ENCODE data around the gene TAF11L14.
"Not testable (repeated sequence)": the region's sequence is repeated elsewhere in the genome, so short reads cannot be mapped to it uniquely, and the experiment has no call there.

TAF11L14 gene

DNA sequence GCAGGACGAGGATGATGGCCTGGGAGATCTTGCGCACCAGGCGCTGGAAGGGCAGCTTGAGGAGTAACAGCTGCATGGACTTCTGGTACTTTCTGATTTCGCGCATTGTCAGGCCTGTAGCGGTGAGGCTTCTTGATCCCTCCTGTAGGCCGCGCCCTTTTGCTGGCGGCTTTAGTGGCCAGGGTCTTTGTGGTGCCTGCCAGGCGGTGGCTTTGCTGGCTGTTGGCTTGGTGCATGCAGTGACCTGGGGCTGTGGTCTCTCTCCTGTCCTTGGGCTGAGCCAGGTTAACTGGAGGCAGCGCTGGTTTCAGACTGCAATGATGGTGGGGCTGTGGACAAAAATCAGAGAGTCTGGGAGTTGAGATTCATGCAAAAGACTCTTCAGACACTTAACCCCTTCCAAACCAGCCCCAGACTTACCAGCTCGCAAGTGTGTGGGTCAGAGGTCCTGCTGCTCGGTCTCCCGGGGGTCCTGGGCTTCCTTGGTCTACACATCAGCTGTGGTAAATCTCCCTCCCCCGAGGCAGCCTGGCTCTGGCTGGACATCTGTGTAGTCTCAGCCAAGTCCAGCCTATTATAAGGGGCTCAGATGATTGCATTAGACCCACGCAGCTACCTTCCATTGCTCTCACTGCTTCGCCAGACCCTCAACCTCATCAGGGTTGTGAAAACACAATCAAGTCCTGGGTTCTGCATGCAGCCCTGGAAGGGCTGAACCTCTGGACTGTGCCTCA, 19.2 kb upstream of the TAF11L14 start:
- no peak overlapping the region for H3K4me3 ChIP-seq (replicated peaks; ENCODE audit: low read depth, low read length)
- no peak for DNase-seq (ENCODE audit: extremely low read depth, insufficient read length)
- no peaks in the 10 kb centered on the region for H3K36me3 ChIP-seq (ENCODE audit: control insufficient read depth, insufficient read depth, low read length)
- TF ChIP-seq, protein P1, sequence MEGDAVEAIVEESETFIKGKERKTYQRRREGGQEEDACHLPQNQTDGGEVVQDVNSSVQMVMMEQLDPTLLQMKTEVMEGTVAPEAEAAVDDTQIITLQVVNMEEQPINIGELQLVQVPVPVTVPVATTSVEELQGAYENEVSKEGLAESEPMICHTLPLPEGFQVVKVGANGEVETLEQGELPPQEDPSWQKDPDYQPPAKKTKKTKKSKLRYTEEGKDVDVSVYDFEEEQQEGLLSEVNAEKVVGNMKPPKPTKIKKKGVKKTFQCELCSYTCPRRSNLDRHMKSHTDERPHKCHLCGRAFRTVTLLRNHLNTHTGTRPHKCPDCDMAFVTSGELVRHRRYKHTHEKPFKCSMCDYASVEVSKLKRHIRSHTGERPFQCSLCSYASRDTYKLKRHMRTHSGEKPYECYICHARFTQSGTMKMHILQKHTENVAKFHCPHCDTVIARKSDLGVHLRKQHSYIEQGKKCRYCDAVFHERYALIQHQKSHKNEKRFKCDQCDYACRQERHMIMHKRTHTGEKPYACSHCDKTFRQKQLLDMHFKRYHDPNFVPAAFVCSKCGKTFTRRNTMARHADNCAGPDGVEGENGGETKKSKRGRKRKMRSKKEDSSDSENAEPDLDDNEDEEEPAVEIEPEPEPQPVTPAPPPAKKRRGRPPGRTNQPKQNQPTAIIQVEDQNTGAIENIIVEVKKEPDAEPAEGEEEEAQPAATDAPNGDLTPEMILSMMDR (IDR thresholded peaks at IDR 0.05; ENCODE audit: insufficient read depth, low read length, poor library complexity, severe bottlenecking) = no peak
- no peaks in the 10 kb centered on the region for H3K27me3 ChIP-seq (replicated peaks; ENCODE audit: control insufficient read depth, insufficient read depth, low read length)

DNA sequence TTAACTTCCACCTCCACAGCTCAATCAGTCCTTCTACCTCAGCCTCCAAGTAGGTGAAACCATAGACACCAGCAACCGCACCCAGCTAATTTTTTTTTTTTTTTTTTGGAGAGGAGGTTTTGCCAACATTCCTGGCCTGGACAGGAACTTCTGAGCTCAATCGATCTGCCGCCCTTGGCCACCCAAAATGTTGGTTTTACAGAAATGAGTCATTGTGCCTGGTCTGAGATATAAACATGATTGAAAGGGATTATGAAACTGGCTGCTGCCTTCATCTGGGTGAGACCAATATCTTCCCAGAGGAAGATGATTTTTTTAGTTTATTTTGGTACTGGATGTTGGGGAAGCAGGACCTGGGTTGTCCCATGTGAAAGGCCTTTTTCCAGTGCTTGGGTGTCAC, 14.9 kb upstream of the TAF11L14 start:
- TF ChIP-seq, protein P1 (IDR thresholded peaks at IDR 0.05; ENCODE audit: insufficient read depth, low read length, poor library complexity, severe bottlenecking) = no peak

DNA sequence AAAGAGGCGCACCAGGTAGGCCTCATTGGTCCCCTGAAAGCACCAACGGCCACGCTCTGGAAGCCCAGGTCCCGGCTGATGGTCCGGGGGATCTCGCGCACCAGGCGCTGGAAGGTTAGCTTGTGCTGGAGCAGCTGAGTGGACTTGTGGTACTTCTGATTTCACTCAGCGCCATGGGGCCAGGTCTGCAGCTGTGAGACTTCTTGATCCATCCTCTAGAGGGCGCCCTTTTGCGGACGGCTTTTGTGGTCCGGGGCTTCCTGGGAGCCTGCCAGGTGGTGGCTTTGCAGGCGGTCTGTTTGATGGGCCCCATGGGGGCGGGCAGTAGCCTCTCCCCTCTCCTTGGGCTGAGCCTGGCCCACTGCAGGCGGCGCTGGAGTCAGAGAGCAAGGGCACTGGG, 13.6 kb upstream of the TAF11L14 start:
- TF ChIP-seq, protein P1 (IDR thresholded peaks at IDR 0.05; ENCODE audit: insufficient read depth, low read length, poor library complexity, severe bottlenecking) = no peak
- DNase-seq (ENCODE audit: extremely low read depth, insufficient read length) = no peak
- no peak overlapping the region for H3K4me3 ChIP-seq (replicated peaks; ENCODE audit: low read depth, low read length)
- no peaks in the 10 kb centered on the region for H3K27me3 ChIP-seq (replicated peaks; ENCODE audit: control insufficient read depth, insufficient read depth, low read length)
- H3K36me3 ChIP-seq (ENCODE audit: control insufficient read depth, insufficient read depth, low read length) = no peaks in the 10 kb centered on the region

More for the DNA sequence above, 14.9 kb upstream of the TAF11L14 start:
- no peak for DNase-seq (ENCODE audit: extremely low read depth, insufficient read length)
- no peak overlapping the region for H3K4me3 ChIP-seq (replicated peaks; ENCODE audit: low read depth, low read length)
- H3K36me3 ChIP-seq (ENCODE audit: control insufficient read depth, insufficient read depth, low read length) = no peaks in the 10 kb centered on the region
- H3K27me3 ChIP-seq (replicated peaks; ENCODE audit: control insufficient read depth, insufficient read depth, low read length) = no peaks in the 10 kb centered on the region

DNA sequence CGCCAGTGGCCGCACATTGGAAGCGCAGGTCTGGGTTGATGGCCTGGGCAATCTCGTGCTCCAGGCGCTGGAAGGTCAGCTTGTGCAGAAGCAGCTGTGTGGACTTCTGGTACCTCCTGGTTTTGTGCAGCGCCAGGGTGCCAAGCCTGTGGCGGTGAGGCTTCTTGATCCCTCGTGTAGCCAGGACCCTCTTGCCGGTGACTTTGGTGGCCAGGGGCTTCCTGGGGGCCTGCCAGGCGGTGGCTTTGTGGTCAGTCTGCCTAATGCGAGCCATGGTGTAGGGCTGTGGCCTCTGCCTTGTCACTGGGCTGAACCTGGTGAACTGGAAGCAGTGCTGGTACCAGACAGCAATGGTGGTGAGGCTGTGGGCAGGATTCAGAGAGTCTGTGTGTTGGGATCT, 8.6 kb upstream of the TAF11L14 start:
- H3K4me3 ChIP-seq (replicated peaks; ENCODE audit: low read depth, low read length) = no peak overlapping the region
- no peaks in the 10 kb centered on the region for H3K36me3 ChIP-seq (ENCODE audit: control insufficient read depth, insufficient read depth, low read length)
- DNase-seq (ENCODE audit: extremely low read depth, insufficient read length) = no peak
- TF ChIP-seq, protein P1 (IDR thresholded peaks at IDR 0.05; ENCODE audit: insufficient read depth, low read length, poor library complexity, severe bottlenecking) = no peak
- H3K27me3 ChIP-seq (replicated peaks; ENCODE audit: control insufficient read depth, insufficient read depth, low read length) = no peaks in the 10 kb centered on the region

DNA sequence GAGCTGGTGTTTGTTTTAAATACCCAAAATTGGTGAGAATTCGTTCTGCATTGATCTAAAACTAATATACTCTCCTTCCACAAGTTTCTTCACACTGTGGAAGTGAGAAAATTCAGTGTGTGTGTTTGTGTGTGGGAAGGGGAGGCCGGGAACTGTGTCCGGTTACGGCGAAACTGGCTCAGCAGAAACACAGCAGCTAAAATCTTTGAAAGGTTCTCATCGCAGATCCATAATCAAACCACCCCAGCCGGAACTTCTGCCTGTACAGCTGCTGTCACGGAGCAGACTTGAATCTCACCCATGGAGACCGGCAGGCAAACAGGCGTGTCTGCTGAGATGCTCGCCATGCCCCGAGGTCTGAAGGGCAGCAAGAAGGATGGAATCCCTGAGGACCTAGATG, 2.5 kb upstream of the TAF11L14 start, which contains the start of gene TAF11L13:
TAF11L13 (plus strand) TSS at position 301 of the 400 bp plus-strand sequence.
- H3K4me3 ChIP-seq (replicated peaks; ENCODE audit: low read depth, low read length); DNase-seq (ENCODE audit: extremely low read depth, insufficient read length); H3K27me3 ChIP-seq (replicated peaks; ENCODE audit: control insufficient read depth, insufficient read depth, low read length); H3K36me3 ChIP-seq (ENCODE audit: control insufficient read depth, insufficient read depth, low read length): not testable (repeated sequence)

DNA sequence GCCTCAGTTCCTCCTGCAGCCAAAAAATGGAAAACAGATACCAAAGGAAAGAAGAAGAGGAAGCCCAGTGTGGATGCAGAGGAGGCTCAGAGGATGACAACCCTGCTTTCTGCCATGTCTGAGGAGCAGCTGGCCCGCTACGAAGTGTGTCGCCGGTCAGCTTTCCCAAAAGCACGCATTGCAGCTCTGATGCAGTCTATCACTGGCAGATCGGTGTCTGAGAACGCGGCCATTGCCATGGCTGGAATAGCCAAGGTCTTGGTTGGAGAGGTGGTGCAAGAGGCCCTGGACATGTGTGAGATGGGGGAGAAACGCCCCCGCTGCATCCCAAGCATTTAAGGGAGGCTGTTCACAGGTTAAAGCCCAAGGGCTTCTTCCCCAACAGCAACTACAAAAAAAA, 15.0 kb downstream of the TAF11L14 start:
- not testable (repeated sequence) for H3K27me3 ChIP-seq (replicated peaks; ENCODE audit: control insufficient read depth, insufficient read depth, low read length); H3K36me3 ChIP-seq (ENCODE audit: control insufficient read depth, insufficient read depth, low read length); DNase-seq (ENCODE audit: extremely low read depth, insufficient read length); H3K4me3 ChIP-seq (replicated peaks; ENCODE audit: low read depth, low read length)

DNA sequence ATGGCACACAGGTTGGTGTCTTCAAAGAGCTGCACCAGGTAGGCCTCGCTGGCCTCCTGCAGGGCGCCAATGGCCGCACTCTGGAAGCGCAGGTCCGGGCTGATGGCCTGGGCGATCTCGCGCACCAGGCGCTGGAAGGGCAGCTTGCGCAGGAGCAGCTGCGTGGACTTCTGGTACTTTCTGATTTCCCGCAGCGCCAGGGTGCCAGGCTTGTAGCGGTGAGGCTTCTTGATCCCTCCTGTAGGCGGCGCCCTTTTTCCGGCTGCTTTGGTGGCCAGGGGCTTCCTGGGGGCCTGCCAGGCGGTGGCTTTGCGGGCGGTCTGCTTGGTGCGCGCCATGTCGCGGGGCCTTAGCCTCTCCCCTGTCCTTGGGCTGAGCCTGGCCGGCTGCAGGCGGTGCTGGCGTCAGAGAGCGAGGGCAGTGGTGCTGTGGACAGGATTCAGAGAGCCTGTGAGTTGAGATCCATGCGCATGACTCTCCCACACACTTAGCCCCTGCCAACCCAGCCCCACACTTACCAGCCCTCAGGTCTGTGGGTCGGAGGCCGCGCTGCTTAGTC, 21.0 kb downstream of the TAF11L14 start:
- H3K4me3 ChIP-seq (replicated peaks; ENCODE audit: low read depth, low read length); DNase-seq (ENCODE audit: extremely low read depth, insufficient read length): not testable (repeated sequence)

More for the DNA sequence above, 21.0 kb downstream of the TAF11L14 start:
- not testable (repeated sequence) for H3K36me3 ChIP-seq (ENCODE audit: control insufficient read depth, insufficient read depth, low read length); H3K27me3 ChIP-seq (replicated peaks; ENCODE audit: control insufficient read depth, insufficient read depth, low read length)

Data from GM06990 (cell line).